CD14-positive monocyte (primary cell): ENCODE measurements around the gene NECAB2. TPM values are rescaled to one million over a fixed set of nuclear protein-coding genes. Genes with fewer than 3 reads are reported as not detected.

Experiments used
- DNase-seq, 3 donors: peaks; one replicate each; pipeline ENCODE4 v3.0.0-alpha.2; 2011 to 2022
- H2AFZ ChIP-seq: 2 replicates; pipeline ENCODE4 v1.6.0; 2012; ENCODE audit warnings: mild to moderate bottlenecking, low read depth, low read length, inconsistent platforms; ENCODE audit not compliant: insufficient read depth, poor library complexity, severe bottlenecking
- H3K27ac ChIP-seq, 2 donors: 1 replicate in 1 of 2; 2 replicates in 1 of 2; pipeline ENCODE4 v1.5.1; 2012 to 2013; ENCODE audit warnings: low read length in 2 of 2, control low read depth in 1 of 2, inconsistent platforms in 1 of 2, low read depth in 1 of 2, mild to moderate bottlenecking in 1 of 2
- H3K27me3 ChIP-seq, 2 donors: one replicate each; pipeline versions ENCODE4 v1.6.0 to v1.6.1; 2011 to 2013; ENCODE audit warnings: low read length in 2 of 2; ENCODE audit not compliant: control insufficient read depth in 2 of 2, insufficient read depth in 2 of 2
- H3K36me3 ChIP-seq, 2 donors: replicated peaks in 1 of 2; 1 replicate in 1 of 2; 2 replicates in 1 of 2; pipeline versions ENCODE4 v1.5.1 to v1.6.1; 2012 to 2013; ENCODE audit warnings: low read length in 2 of 2, control low read depth in 1 of 2, inconsistent platforms in 1 of 2, mild to moderate bottlenecking in 1 of 2; ENCODE audit not compliant: insufficient read depth in 2 of 2, control insufficient read depth in 1 of 2
- H3K4me1 ChIP-seq, 2 donors: 1 replicate in 1 of 2; 2 replicates in 1 of 2; pipeline versions ENCODE4 v1.5.1 to v1.6.1; 2012 to 2013; ENCODE audit warnings: low read length in 2 of 2, control low read depth in 1 of 2, inconsistent platforms in 1 of 2, mild to moderate bottlenecking in 1 of 2, moderate library complexity in 1 of 2; ENCODE audit not compliant: insufficient read depth in 2 of 2, control insufficient read depth in 1 of 2
- H3K4me2 ChIP-seq: replicated peaks from 2 replicates; pipeline ENCODE3; 2012; ENCODE audit warnings: low read length, moderate library complexity, mild to moderate bottlenecking; ENCODE audit not compliant: poor library complexity, severe bottlenecking; ENCODE audit errors: extremely low read depth
- H3K4me3 ChIP-seq, 3 experiments: fragments of 200-600 bp in 1 of 3; sonication (generic) in 1 of 3; replicated peaks in 1 of 3; 1 replicate in 2 of 3; 2 replicates in 1 of 3; pipeline ENCODE4 v1.5.1; 2011 to 2013; ENCODE audit warnings: low read length in 3 of 3, mild to moderate bottlenecking in 3 of 3, control low read depth in 2 of 3, low read depth in 2 of 3, inconsistent platforms in 1 of 3, moderate library complexity in 1 of 3
- H3K79me2 ChIP-seq: 2 replicates; pipeline ENCODE4 v1.6.0; 2012; ENCODE audit warnings: mild to moderate bottlenecking, control low read depth, inconsistent platforms, low read length, moderate library complexity; ENCODE audit not compliant: insufficient read depth
- H3K9ac ChIP-seq: 2 replicates; pipeline ENCODE4 v1.6.0; 2017; ENCODE audit warnings: low read length, mild to moderate bottlenecking; ENCODE audit not compliant: insufficient read depth, poor library complexity, severe bottlenecking
- H3K9me3 ChIP-seq, 2 donors: replicated peaks in 1 of 2; 1 replicate in 1 of 2; 2 replicates in 1 of 2; pipeline versions ENCODE4 v1.5.1 to v1.6.1; 2012 to 2013; ENCODE audit warnings: low read length in 2 of 2, control low read depth in 1 of 2; ENCODE audit not compliant: control insufficient read depth in 1 of 2, insufficient read depth in 1 of 2
- H4K20me1 ChIP-seq: 2 replicates; pipeline ENCODE4 v1.6.0; 2012; ENCODE audit warnings: mild to moderate bottlenecking, low read length, control low read depth, moderate library complexity; ENCODE audit not compliant: insufficient read depth
- H3K27ac Mint-ChIP-seq, 7 donors: one replicate each; pipeline ENCODE4 v1.8.0; 2020; ENCODE audit warnings: mild to moderate bottlenecking in 7 of 7, mixed read lengths in 7 of 7, moderate library complexity in 6 of 7, inconsistent platforms in 2 of 7
- H3K27me3 Mint-ChIP-seq, 3 donors: one replicate each; pipeline ENCODE4 v1.8.0; 2021 to 2022; ENCODE audit warnings: low read depth in 3 of 3, mild to moderate bottlenecking in 3 of 3, mixed read lengths in 3 of 3, moderate library complexity in 3 of 3, inconsistent platforms in 1 of 3
- H3K36me3 Mint-ChIP-seq, 2 donors: one replicate each; pipeline ENCODE4 v1.8.0; 2020; ENCODE audit warnings: mixed read lengths in 2 of 2, inconsistent platforms in 1 of 2, mild to moderate bottlenecking in 1 of 2
- H3K4me1 Mint-ChIP-seq: one replicate; pipeline ENCODE4 v1.8.0; 2020; ENCODE audit warnings: mild to moderate bottlenecking, mixed read lengths
- H3K4me3 Mint-ChIP-seq, 2 donors: one replicate each; pipeline ENCODE4 v1.8.0; 2020; ENCODE audit warnings: mild to moderate bottlenecking in 2 of 2, mixed read lengths in 2 of 2, moderate library complexity in 1 of 2
- H3K9me3 Mint-ChIP-seq, 7 donors: one replicate each; pipeline ENCODE4 v1.8.0; 2020 to 2022; ENCODE audit warnings: mixed read lengths in 7 of 7, mild to moderate bottlenecking in 6 of 7, moderate library complexity in 6 of 7, inconsistent platforms in 2 of 7
- WGBS: methylation state at CpG from one replicate; pipeline ENCODE4 v1.1.5; 2013; ENCODE audit warnings: missing lambda C conversion rate; ENCODE audit not compliant: insufficient coverage; 5-methylcytosine and 5-hydroxymethylcytosine counted together
- intact Hi-C, 2 donors: fragments of 100-400 bp; cut with micrococcal nuclease; formaldehyde crosslinking; loops; one replicate each; pipeline versions ENCODE4 v1.15.0 to v1.15.1; 2023
- polyA plus RNA-seq, 3 donors: library from polyadenylated mRNA; depleted of rRNA in 1 of 3; unstranded in 2 of 3; stranded (reverse) in 1 of 3; fragments of 300-500 nt in 2 of 3; fragments of >200 nt in 1 of 3; fragmentation: Illumina TruSeq in 2 of 3; gene quantifications; 1 replicate in 2 of 3; 2 replicates in 1 of 3; pipeline ENCODE4 v1.2.3, GENCODE V29; 2012 to 2021
- TF ChIP-seq, protein P1 (sequence below): fragments of 200-600 bp; IDR thresholded peaks from one replicate; pipeline ENCODE4 v1.8.0; 2022; ENCODE audit warnings: antibody characterized with exemption, mild to moderate bottlenecking

Gene NECAB2
- polyA plus RNA-seq, 3 donors: 0.33 to 1.4 (median 0.52) TPM

DNA sequence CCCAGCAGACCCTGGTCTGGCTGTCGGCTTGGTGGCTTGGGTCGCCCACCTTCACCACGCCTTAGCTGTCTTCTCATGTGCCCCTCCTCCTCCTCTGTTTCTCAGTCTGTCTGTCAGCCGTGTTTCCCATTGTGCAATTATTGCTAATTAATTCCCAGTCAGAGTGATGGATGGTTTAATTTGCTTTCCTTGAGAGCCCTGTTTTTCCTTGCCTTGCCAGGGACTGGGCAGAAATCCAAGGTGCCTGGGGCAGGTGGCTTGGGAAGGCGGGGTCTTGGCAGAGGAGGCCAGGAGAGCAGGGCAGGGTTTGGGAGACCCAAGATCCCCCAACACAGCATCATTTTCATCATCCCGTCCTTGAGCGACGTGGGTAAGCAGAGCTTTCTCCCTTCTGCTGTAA lies 21.3 kb downstream of the NECAB2 start:
- Mint-ChIP-seq H3K4me3 (peak overlapping the region in 1 of 2 donors; percentile 69), H3K36me3 (peaks cover 4 to 6% of the 10 kb centered on the region in 2 donors), H3K9me3 (peaks cover 0 to 14% (median 3%) of the 10 kb centered on the region in 7 donors), H3K27me3 (peaks cover 23 to 62% (median 29%) of the 10 kb centered on the region in 3 donors), H3K27ac (no peak overlapping the region), H3K4me1 (peaks cover 16% of the 10 kb centered on the region)
- Histone ChIP-seq H3K27ac (no peak overlapping the region), H3K9me3 (no peaks in the 10 kb centered on the region), H3K79me2 (no peaks in the 10 kb centered on the region), H3K27me3 (peaks cover 4 to 25% of the 10 kb centered on the region in 2 donors), H3K4me3 (no peak overlapping the region), H3K9ac (no peak overlapping the region), H3K36me3 (no peaks in the 10 kb centered on the region), H3K4me1 (peaks cover 16 to 17% of the 10 kb centered on the region in 2 donors), H4K20me1 (no peaks in the 10 kb centered on the region), H2AFZ (no peak overlapping the region), H3K4me2 (no peak overlapping the region)
- TF ChIP-seq, protein P1, sequence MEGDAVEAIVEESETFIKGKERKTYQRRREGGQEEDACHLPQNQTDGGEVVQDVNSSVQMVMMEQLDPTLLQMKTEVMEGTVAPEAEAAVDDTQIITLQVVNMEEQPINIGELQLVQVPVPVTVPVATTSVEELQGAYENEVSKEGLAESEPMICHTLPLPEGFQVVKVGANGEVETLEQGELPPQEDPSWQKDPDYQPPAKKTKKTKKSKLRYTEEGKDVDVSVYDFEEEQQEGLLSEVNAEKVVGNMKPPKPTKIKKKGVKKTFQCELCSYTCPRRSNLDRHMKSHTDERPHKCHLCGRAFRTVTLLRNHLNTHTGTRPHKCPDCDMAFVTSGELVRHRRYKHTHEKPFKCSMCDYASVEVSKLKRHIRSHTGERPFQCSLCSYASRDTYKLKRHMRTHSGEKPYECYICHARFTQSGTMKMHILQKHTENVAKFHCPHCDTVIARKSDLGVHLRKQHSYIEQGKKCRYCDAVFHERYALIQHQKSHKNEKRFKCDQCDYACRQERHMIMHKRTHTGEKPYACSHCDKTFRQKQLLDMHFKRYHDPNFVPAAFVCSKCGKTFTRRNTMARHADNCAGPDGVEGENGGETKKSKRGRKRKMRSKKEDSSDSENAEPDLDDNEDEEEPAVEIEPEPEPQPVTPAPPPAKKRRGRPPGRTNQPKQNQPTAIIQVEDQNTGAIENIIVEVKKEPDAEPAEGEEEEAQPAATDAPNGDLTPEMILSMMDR: no peak
- no peak for DNase-seq
- WGBS: 91% methylated on average over 6 of the region's 8 CpGs
- intact Hi-C loops: no loop called here

DNA sequence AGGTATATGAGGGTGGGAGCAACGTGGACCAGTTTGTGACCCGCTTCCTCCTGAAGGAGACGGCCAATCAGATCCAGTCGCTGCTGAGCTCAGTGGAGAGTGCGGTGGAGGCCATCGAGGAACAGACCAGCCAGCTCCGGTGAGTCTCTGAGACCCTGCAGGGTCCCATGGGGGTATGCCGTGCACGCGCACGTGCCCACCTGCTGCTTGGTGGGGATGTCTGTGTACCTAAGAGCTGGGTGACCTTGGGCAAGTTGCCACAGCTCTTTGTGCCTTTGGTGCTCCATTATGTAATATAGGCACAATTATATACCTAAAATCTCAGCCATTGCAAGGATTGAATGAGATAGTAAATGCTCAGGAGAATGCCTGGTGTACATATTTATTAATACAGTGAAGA lies 22.4 kb downstream of the NECAB2 start:
- Histone ChIP-seq H3K4me2 (no peak overlapping the region), H3K9ac (no peak overlapping the region), H3K27ac (no peak overlapping the region), H3K27me3 (peaks cover 4 to 25% of the 10 kb centered on the region in 2 donors), H3K4me1 (peaks cover 27 to 29% of the 10 kb centered on the region in 2 donors), H4K20me1 (no peaks in the 10 kb centered on the region), H3K4me3 (no peak overlapping the region), H3K9me3 (no peaks in the 10 kb centered on the region), H3K79me2 (no peaks in the 10 kb centered on the region), H2AFZ (no peak overlapping the region), H3K36me3 (no peaks in the 10 kb centered on the region)
- Mint-ChIP-seq H3K36me3 (peaks cover 4 to 6% of the 10 kb centered on the region in 2 donors), H3K27me3 (peaks cover 22 to 57% (median 25%) of the 10 kb centered on the region in 3 donors), H3K9me3 (peaks cover 0 to 14% (median 3%) of the 10 kb centered on the region in 7 donors), H3K4me3 (no peak overlapping the region), H3K4me1 (peaks cover 28% of the 10 kb centered on the region), H3K27ac (no peak overlapping the region)
- no peak for DNase-seq
- intact Hi-C loops: no loop called here
- TF ChIP-seq, protein P1: no peak
- 82% methylated on average over 7 of the region's 11 CpGs for WGBS
